Measurements from ENCODE around the gene ASTN2. TPM values are rescaled to one million over a fixed set of nuclear protein-coding genes. Genes with fewer than 3 reads are reported as not detected.

Gene ASTN2
- total and polyA plus RNA-seq, 7 experiments from 2014 or later: 2.2 to 5.3 (median 4.0) TPM

DNA sequence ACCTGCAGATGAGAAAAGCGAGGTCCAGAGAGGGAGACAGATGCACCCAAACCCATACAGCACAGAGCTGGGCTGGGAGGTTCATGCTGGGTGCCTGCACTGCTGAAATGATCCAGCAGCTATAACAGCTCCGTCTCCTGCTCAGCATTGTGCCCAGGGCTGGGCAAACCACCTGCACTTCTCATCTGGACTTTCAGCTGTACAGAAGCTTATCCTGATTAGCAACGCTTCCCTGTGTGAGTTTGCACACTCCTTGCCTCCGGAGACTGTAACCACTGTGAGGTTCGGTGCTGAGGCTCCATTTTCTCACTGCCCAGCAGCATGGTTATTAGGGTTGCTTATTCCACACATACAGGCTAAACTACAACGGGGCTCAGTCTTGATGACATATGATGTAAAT, 326.1 kb downstream of the ASTN2 start:
- no peaks in the 10 kb centered on the region for H3K9me3 ChIP-seq (ENCODE audit: control insufficient read depth in 2 of 3, low read length in 3 of 3)
- peaks cover 0 to 9% (median 0%) of the 10 kb centered on the region in 5 donors for H3K27me3 Mint-ChIP-seq
- no peak overlapping the region for H3K27ac ChIP-seq (ENCODE audit: low read depth, low read length)
- no peaks in the 10 kb centered on the region for H3K4me1 ChIP-seq (ENCODE audit: control insufficient read depth in 2 of 2, insufficient read depth in 2 of 2, low read length in 2 of 2)
- H3K9me3 Mint-ChIP-seq: peaks cover 0 to 11% (median 3%) of the 10 kb centered on the region in 11 donors
- H3K36me3 ChIP-seq (ENCODE audit: control insufficient read depth in 2 of 3, insufficient read depth in 3 of 3, low read length in 3 of 3): no peaks in the 10 kb centered on the region
- DNase-seq: no peak
- no peak overlapping the region for H3K4me3 Mint-ChIP-seq
- no peaks in the 10 kb centered on the region for H3K27me3 ChIP-seq (ENCODE audit: control insufficient read depth in 2 of 2, insufficient read depth in 2 of 2, low read length in 2 of 2)
- H3K36me3 Mint-ChIP-seq: no peaks in the 10 kb centered on the region
- ATAC-seq: no peak
- no peak overlapping the region for H3K27ac Mint-ChIP-seq
- no peak overlapping the region for H3K4me3 ChIP-seq (ENCODE audit: low read length)
- CTCF ChIA-PET: no interaction called here
- POLR2A ChIA-PET: no interaction called here
- H3K4me1 Mint-ChIP-seq: no peaks in the 10 kb centered on the region
- intact Hi-C loops (cut with micrococcal nuclease): no loop called here

DNA sequence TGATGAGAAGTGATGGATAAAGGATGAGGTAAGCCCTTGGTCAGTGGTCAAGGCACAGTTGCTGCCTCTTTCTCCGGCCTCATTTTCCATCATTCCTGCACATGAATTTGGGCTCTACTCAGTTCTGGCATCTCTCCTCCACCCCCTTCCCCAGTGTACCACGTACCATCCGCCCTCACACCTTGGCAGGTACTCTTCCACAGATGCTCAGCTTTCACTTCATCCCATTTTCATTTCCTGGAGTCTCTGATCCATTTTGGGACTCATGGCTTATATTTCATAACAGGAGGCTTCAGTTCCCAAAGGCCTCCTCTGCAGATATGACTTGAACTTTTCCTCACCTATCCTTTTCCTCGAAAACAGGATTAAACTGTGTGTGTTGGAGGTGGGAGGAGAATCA, 326.7 kb downstream of the ASTN2 start:
- no peak overlapping the region for H3K27ac Mint-ChIP-seq
- H3K27ac ChIP-seq (ENCODE audit: low read depth, low read length): no peak overlapping the region
- no peaks in the 10 kb centered on the region for H3K9me3 ChIP-seq (ENCODE audit: control insufficient read depth in 2 of 3, low read length in 3 of 3)
- no peak overlapping the region for H3K4me3 ChIP-seq (ENCODE audit: low read length)
- POLR2A ChIA-PET: no interaction called here
- DNase-seq: no peak
- H3K36me3 Mint-ChIP-seq: no peaks in the 10 kb centered on the region
- no peak overlapping the region for H3K4me3 Mint-ChIP-seq
- H3K36me3 ChIP-seq (ENCODE audit: control insufficient read depth in 2 of 3, insufficient read depth in 3 of 3, low read length in 3 of 3): no peaks in the 10 kb centered on the region
- peaks cover 0 to 9% (median 0%) of the 10 kb centered on the region in 5 donors for H3K27me3 Mint-ChIP-seq
- intact Hi-C loops (cut with micrococcal nuclease): no loop called here
- H3K4me1 ChIP-seq (ENCODE audit: control insufficient read depth in 2 of 2, insufficient read depth in 2 of 2, low read length in 2 of 2): no peaks in the 10 kb centered on the region
- CTCF ChIA-PET: no interaction called here
- no peaks in the 10 kb centered on the region for H3K4me1 Mint-ChIP-seq
- H3K9me3 Mint-ChIP-seq: peaks cover 0 to 13% (median 3%) of the 10 kb centered on the region in 11 donors
- H3K27me3 ChIP-seq (ENCODE audit: control insufficient read depth in 2 of 2, insufficient read depth in 2 of 2, low read length in 2 of 2): no peaks in the 10 kb centered on the region
- ATAC-seq: no peak

DNA sequence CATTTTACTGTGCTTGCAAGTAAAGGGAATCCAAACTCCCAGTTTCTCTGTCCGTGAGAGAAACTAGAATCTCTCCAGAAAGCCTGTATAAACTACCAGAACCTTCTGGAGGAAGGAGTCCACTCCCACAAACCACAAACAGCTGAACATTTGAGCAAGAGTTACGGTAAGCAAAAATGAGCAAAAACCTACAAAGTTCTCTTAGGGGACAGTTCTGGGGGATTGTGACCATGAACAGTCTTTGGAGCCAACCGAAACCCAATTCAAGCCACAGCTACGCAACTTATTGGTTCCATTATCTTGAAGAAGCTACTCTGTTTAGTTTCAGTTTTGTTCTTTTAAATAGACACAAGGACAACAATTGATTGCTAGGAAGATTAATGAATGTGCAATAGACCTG, 330.6 kb downstream of the ASTN2 start:
- no peak for ATAC-seq
- Histone ChIP-seq H3K9me3 (ENCODE audit: control insufficient read depth in 2 of 3, low read length in 3 of 3) (no peaks in the 10 kb centered on the region), H3K4me1 (ENCODE audit: control insufficient read depth in 2 of 2, insufficient read depth in 2 of 2, low read length in 2 of 2) (no peaks in the 10 kb centered on the region), H3K4me3 (ENCODE audit: low read length) (no peak overlapping the region), H3K27me3 (ENCODE audit: control insufficient read depth in 2 of 2, insufficient read depth in 2 of 2, low read length in 2 of 2) (no peaks in the 10 kb centered on the region), H3K27ac (ENCODE audit: low read depth, low read length) (no peak overlapping the region), H3K36me3 (ENCODE audit: control insufficient read depth in 2 of 3, insufficient read depth in 3 of 3, low read length in 3 of 3) (no peaks in the 10 kb centered on the region)
- Mint-ChIP-seq H3K36me3 (no peaks in the 10 kb centered on the region), H3K4me3 (no peak overlapping the region), H3K9me3 (peaks cover 0 to 8% (median 3%) of the 10 kb centered on the region in 11 donors), H3K27me3 (peaks cover 0 to 5% (median 0%) of the 10 kb centered on the region in 5 donors), H3K4me1 (no peaks in the 10 kb centered on the region), H3K27ac (no peak overlapping the region)
- intact Hi-C loops (cut with micrococcal nuclease): no loop called here
- CTCF ChIA-PET: no interaction called here
- POLR2A ChIA-PET: no interaction called here
- no peak for DNase-seq

DNA sequence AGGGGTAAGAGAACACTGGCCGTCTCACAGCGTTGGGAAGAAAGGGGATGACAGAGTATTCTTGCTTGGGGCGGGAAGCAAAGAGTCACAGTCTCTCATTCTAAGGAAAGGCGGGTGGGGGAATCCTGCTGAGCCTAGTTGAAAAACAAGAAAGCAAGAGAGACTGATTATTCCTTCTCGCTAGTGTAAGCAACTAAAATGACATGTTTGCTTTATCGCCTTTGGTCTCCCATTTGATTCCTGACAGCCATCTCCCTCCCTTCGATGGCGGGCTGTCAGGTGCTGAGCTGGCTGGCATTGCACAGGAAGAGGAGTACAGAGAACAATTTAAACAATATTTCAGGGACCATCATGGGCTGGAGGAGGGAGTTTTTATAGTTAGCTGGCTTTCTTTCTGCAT, 331.3 kb downstream of the ASTN2 start:
- Histone ChIP-seq H3K27ac (ENCODE audit: low read depth, low read length) (no peak overlapping the region), H3K9me3 (ENCODE audit: control insufficient read depth in 2 of 3, low read length in 3 of 3) (no peaks in the 10 kb centered on the region), H3K27me3 (ENCODE audit: control insufficient read depth in 2 of 2, insufficient read depth in 2 of 2, low read length in 2 of 2) (no peaks in the 10 kb centered on the region), H3K36me3 (ENCODE audit: control insufficient read depth in 2 of 3, insufficient read depth in 3 of 3, low read length in 3 of 3) (no peaks in the 10 kb centered on the region), H3K4me3 (ENCODE audit: low read length) (no peak overlapping the region), H3K4me1 (ENCODE audit: control insufficient read depth in 2 of 2, insufficient read depth in 2 of 2, low read length in 2 of 2) (no peaks in the 10 kb centered on the region)
- Mint-ChIP-seq H3K36me3 (no peaks in the 10 kb centered on the region), H3K27me3 (peaks cover 0 to 5% (median 0%) of the 10 kb centered on the region in 5 donors), H3K9me3 (peaks cover 0 to 8% (median 3%) of the 10 kb centered on the region in 11 donors), H3K27ac (no peak overlapping the region), H3K4me3 (no peak overlapping the region), H3K4me1 (no peaks in the 10 kb centered on the region)
- ATAC-seq: no peak
- intact Hi-C loops (cut with micrococcal nuclease): no loop called here
- no peak for DNase-seq
- CTCF ChIA-PET: no interaction called here
- POLR2A ChIA-PET: interaction anchor here (0.6 kb wide), 1 partner anchor 861 kb away, joined by 3 read pairs; no protein-coding TSS in a partner anchor

DNA sequence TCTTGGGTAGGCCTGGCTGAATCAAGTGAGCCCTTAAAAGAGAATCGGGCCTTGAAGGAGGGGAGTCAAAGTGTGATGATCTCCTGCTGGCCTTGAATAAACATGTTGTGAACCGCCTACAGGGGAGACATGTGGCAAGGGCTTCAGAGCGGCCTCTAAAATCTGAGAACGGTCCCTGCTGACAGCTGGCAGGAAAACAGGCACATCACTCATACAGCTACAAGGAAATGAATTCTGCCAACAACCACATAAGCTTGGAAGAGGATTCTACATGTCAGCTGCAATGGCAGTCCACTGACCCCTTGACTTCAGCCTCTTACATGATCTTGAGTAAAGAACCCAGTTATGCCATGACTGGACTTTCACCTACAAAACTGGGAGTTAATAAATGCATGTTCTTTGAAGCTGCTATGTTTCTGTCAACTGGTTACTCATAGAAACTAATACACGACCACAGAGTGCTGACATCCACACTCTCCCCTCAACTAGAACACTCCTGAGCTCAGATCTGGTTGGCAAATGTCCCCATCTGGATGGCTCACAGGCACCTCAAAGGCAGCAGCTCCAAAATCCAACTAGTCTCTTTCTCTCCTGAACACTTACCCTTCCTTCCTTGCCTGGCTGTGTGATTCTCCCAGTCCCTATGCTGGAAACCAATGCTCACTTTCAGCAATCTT, 333.1 kb downstream of the ASTN2 start:
- Histone ChIP-seq H3K9me3 (ENCODE audit: control insufficient read depth in 2 of 3, low read length in 3 of 3) (no peaks in the 10 kb centered on the region), H3K4me1 (ENCODE audit: control insufficient read depth in 2 of 2, insufficient read depth in 2 of 2, low read length in 2 of 2) (no peaks in the 10 kb centered on the region), H3K4me3 (ENCODE audit: low read length) (no peak overlapping the region), H3K36me3 (ENCODE audit: control insufficient read depth in 2 of 3, insufficient read depth in 3 of 3, low read length in 3 of 3) (no peaks in the 10 kb centered on the region), H3K27me3 (ENCODE audit: control insufficient read depth in 2 of 2, insufficient read depth in 2 of 2, low read length in 2 of 2) (no peaks in the 10 kb centered on the region), H3K27ac (ENCODE audit: low read depth, low read length) (no peak overlapping the region)
- Mint-ChIP-seq H3K27ac (no peak overlapping the region), H3K4me1 (no peaks in the 10 kb centered on the region), H3K27me3 (peaks cover 0 to 5% (median 0%) of the 10 kb centered on the region in 5 donors), H3K36me3 (no peaks in the 10 kb centered on the region), H3K4me3 (no peak overlapping the region), H3K9me3 (peaks cover 0 to 10% (median 3%) of the 10 kb centered on the region in 11 donors)
- intact Hi-C loops (cut with micrococcal nuclease): no loop called here
- ChIA-PET CTCF (no interaction called here), POLR2A (no interaction called here)
- ATAC-seq: no peak
- DNase-seq: no peak

DNA sequence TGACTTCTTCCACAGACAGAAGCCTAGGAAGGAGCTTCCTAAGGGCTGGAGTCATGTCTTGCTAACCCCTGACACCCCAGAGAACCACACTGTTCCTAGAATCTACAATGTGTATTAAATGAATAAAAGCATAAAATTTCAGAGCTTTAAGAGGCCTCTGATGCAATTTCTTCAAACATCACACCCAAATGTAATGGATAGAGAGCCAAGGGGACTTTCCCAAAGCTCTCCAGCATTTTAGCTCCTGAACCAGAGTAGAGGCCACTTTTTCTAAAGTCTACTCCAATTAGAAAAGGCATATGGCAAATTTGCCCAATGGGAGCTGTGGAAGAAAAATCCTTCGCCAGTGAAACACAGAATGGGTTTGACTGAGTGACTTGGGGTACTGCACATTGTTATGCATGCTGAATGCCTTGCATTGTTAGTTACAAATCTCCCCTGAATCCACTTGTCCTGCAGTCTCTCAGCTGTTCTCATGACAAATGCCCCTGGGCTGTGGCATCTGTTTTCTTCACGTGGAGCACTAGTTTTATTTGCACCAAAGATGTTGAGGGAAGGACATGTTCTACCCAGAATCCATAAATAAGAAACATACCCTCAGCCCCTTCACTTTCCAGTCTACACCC, 334.0 kb downstream of the ASTN2 start:
- intact Hi-C loops (cut with micrococcal nuclease): no loop called here
- Histone ChIP-seq H3K27me3 (ENCODE audit: control insufficient read depth in 2 of 2, insufficient read depth in 2 of 2, low read length in 2 of 2) (no peaks in the 10 kb centered on the region), H3K4me1 (ENCODE audit: control insufficient read depth in 2 of 2, insufficient read depth in 2 of 2, low read length in 2 of 2) (no peaks in the 10 kb centered on the region), H3K4me3 (ENCODE audit: low read length) (no peak overlapping the region), H3K36me3 (ENCODE audit: control insufficient read depth in 2 of 3, insufficient read depth in 3 of 3, low read length in 3 of 3) (no peaks in the 10 kb centered on the region), H3K27ac (ENCODE audit: low read depth, low read length) (no peak overlapping the region), H3K9me3 (ENCODE audit: control insufficient read depth in 2 of 3, low read length in 3 of 3) (no peaks in the 10 kb centered on the region)
- ChIA-PET POLR2A (no interaction called here), CTCF (no interaction called here)
- Mint-ChIP-seq H3K36me3 (no peaks in the 10 kb centered on the region), H3K9me3 (peaks cover 0 to 16% (median 0%) of the 10 kb centered on the region in 11 donors), H3K4me3 (no peak overlapping the region), H3K4me1 (no peaks in the 10 kb centered on the region), H3K27ac (no peak overlapping the region), H3K27me3 (peaks cover 0 to 5% (median 0%) of the 10 kb centered on the region in 5 donors)
- ATAC-seq (no peak), DNase-seq (no peak)
